Activated effector memory CD4-positive, alpha-beta T cell treated with Interleukin-2 at 50 U/mL for 16 hours (primary cell): ENCODE results near the gene PRLR.

ENCODE experiments used
- DNase-seq: peaks from one replicate; pipeline ENCODE4 v3.0.0-alpha.2; 2020

Gene PRLR

DNA sequence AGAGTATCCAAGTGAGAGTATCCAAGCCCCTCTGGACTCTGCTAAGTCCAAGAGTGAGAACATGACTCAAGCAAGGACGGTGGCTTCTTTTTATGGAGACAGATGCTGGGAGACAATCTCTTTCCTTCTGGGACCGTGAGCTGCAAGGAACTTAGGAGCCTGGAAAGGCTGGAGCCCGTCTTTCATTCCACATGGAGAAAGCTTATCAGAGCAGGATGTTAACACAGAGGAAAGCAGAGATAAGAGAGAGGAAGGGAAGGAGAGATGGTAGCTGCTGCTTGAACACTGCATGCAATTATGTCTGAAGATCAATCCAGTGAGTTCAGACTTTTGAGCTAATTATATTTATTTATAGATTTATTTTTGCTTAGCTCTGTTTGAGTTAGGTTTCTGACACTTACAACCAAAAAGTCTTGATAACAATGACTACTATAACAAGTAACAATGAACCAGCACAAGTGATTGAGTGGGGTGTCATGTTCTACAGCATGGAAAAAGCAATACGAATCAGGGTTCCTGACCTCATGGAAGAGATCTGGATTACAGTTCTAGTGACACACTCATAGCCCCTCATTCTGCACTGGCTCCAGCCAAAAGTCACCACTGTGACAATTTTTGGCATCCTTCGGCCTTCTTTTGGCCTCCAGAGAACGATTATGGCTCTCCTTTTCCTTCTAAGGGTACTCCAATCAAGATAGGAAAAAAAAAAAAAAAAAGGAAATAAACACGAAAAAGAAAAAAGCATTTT is 71.5 kb downstream of the PRLR start:
- no peak for DNase-seq

DNA sequence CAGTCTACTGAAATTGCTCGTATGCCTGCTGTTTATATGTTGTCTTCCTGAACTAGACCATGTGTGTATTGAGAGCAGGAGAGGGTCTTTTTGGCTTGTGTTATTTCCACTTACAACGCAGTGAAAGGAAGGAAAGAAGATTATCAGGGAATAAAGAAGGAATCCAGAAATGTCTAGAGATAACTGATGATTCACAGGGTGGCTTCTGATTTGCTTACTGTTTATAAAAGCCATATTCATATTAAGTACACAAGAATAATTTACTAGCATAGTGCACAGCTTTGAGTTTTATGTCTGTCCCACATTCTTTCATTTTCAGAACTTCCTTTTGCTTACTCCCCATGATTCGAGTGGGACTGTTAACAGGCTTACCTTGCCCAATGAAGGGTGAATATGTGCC is 72.1 kb downstream of the PRLR start:
- no peak for DNase-seq

DNA sequence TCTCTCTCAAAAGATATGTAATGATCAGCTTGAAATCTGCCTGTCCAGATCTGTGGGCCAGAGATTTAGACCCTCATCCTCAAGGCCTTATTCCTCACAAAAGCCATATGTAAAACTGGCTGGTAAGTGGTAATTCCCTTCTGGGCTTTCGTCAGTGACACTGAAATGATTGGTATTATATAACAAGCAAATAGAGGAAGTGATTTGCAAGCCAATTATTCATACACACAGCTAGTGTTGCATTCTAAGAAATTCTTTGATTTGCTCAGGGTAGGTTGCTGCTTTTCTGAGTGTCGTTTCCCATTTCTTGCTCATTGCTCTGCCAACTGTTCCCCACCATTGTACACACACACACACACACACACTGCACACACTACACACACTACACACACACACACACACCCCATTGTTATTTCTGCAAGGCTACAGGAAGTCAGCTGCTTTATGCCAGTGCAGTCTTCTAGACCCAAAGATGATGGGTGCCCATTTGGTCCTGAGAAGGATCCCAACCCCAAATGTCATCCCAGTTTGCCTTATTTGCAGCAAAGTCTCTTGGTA is 76.8 kb downstream of the PRLR start:
- DNase-seq: no peak

- no peak for DNase-seq
These were observed 77.6 kb downstream of the PRLR start for GRCh38 chr5:35152733-35153132.

GRCh38 chr5:35151146-35151920 is 79.0 kb downstream of the PRLR start:
- no peak for DNase-seq

- no peak for DNase-seq
These were observed 81.2 kb downstream of the PRLR start for GRCh38 chr5:35149041-35149440.

GRCh38 chr5:35146406-35146805 is 83.9 kb downstream of the PRLR start:
- no peak for DNase-seq

- DNase-seq: no peak
These were observed 84.5 kb downstream of the PRLR start for GRCh38 chr5:35145691-35146317.

GRCh38 chr5:35145012-35145411 is 85.3 kb downstream of the PRLR start:
- DNase-seq: no peak

DNA sequence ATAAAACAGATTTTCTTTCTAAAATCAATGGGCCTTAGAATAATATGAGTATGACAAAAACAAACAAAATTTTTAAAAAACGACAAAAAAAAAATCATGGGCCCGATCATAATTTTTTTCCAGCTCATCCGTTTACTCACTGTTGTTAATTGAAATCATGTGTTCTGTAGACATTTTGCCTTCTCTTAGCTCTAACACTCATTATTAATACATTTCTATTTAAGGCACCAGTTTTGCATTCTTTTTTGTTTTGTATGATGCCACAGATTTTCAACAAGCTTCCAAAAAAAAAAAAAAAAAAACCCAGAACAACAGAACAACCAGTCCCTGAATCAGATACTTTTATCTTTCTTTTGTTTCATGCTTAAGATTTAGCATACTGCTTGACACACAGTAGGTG is 86.4 kb downstream of the PRLR start:
- DNase-seq: no peak

GRCh38 chr5:35141739-35142138 is 88.5 kb downstream of the PRLR start:
- DNase-seq: no peak

GRCh38 chr5:35138232-35138631 is 92.1 kb downstream of the PRLR start:
- no peak for DNase-seq

DNA sequence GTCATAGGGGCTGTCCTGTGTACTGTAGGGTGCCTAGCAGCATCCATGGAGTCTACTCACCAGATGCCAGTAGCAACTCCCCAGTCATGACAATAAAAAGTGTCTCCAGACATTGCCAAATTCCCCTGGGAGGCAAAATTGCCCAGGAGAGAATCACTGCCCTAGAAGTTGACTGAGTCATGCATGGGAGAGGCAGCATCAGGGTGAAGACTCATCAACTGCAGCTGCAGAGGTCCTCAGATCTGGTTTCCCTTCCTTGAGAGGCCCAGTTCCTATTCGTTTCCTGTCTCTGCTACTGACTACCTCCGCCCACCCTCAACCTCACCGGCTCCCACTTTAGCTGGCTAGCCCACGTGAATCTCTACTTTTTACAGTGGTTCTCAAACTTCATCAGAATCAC is 93.9 kb downstream of the PRLR start:
- no peak for DNase-seq

DNA sequence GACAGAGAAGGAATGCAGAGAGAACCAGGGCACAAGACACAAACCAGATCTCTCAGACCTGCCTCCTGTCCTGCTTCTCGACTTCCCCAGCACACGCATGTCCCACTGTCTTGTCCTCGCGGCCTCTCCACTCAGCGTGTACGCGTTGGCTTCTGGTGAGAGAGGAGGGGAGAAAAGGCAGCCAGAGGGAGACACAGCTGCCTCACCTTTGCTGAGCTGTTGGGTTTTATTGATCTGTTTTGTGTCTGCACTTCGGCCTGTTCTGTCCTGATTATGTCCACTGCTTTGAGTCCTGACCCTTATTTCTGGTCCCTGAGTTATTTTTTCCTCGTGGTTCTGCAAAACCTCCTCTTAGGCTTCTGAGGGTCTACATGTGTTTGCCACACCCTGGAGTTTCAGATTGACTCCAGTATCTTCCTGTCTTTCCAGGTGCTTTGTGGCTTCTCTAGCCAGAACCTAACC is 95.0 kb downstream of the PRLR start:
- DNase-seq: no peak

GRCh38 chr5:35134278-35135030 is 95.8 kb downstream of the PRLR start:
- no peak for DNase-seq

- DNase-seq: no peak
These were observed 97.1 kb downstream of the PRLR start for GRCh38 chr5:35133186-35133585.

GRCh38 chr5:35131723-35132122 is 98.6 kb downstream of the PRLR start:
- DNase-seq: no peak

- peak; percentile 36 for DNase-seq
These were observed 100.3 kb downstream of the PRLR start for GRCh38 chr5:35129921-35130485.

DNA sequence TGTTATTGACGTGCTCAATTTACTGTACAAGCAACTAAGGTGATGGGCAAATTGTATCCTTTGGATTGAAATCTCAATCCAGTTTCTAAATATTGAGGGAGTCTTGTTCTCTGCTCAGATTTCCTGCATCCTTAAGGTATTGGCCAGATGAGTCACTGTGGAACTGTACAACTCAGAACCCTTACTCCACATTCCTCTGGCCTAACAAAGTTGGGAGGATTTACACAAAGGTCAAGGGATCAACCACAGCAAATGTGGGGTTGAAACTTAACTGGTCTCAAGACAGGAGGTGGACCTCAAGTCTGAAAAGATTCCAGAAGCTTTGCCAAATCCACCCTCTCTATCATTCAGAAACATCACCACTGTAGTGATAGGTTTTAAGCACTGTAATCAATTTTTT is 101.0 kb downstream of the PRLR start:
- DNase-seq: no peak

- no peak for DNase-seq
These were observed 103.3 kb downstream of the PRLR start for GRCh38 chr5:35127006-35127405.

GRCh38 chr5:35125746-35126145 is 104.5 kb downstream of the PRLR start:
- no peak for DNase-seq

- no peak for DNase-seq
These were observed 105.4 kb downstream of the PRLR start for GRCh38 chr5:35124932-35125331.

- no peak for DNase-seq
These were observed 107.5 kb downstream of the PRLR start for GRCh38 chr5:35122819-35123218.
